HG02885 (cell line): ENCODE data around the gene CGA.
A peak's percentile ranks its signal among the peaks of the same experiment; 100 is the strongest.

ENCODE experiments used
- ATAC-seq: cut with Tn5 transposase; IDR thresholded peaks from one replicate; pipeline ENCODE4 v1.9.1; 2021; ENCODE audit warnings: mild to moderate bottlenecking; ENCODE audit not compliant: unreplicated experiment, poor library complexity

Gene CGA

GRCh38 chr6:87092435-87092834 is 2.5 kb downstream of the CGA start:
- ATAC-seq = no peak

- ATAC-seq = no peak
Observed at GRCh38 chr6:87089135-87089534, 5.8 kb downstream of the CGA start.

GRCh38 chr6:87088076-87088475 is 6.8 kb downstream of the CGA start:
- ATAC-seq = peak; percentile 82

GRCh38 chr6:87082160-87082721 is 12.7 kb downstream of the CGA start:
- peak; percentile 68 for ATAC-seq

GRCh38 chr6:87078983-87079616 is 15.8 kb downstream of the CGA start:
- peak; percentile 71 for ATAC-seq

GRCh38 chr6:87075168-87075567 is 19.7 kb downstream of the CGA start:
- ATAC-seq = no peak

GRCh38 chr6:87074101-87074621 is 20.7 kb downstream of the CGA start:
- ATAC-seq = no peak

- ATAC-seq = peak; percentile 49
Observed at GRCh38 chr6:87071683-87072082, 23.2 kb downstream of the CGA start.

- ATAC-seq = no peak
Observed at GRCh38 chr6:87070741-87071140, 24.2 kb downstream of the CGA start.

GRCh38 chr6:87068795-87069194 is 26.1 kb downstream of the CGA start:
- ATAC-seq = no peak

GRCh38 chr6:87066449-87067333 is 28.2 kb downstream of the CGA start:
- ATAC-seq = peak; percentile 60

GRCh38 chr6:87065117-87065516 is 29.8 kb downstream of the CGA start:
- ATAC-seq = no peak

GRCh38 chr6:87059943-87060342 is 35.0 kb downstream of the CGA start:
- ATAC-seq = no peak

- no peak for ATAC-seq
Observed at GRCh38 chr6:87054143-87054833, 40.6 kb downstream of the CGA start.

- ATAC-seq = no peak
Observed at GRCh38 chr6:87053312-87053711, 41.6 kb downstream of the CGA start.

- ATAC-seq = peak; percentile 62
Observed at GRCh38 chr6:87049779-87050178, 45.1 kb downstream of the CGA start.

GRCh38 chr6:87045521-87046075 is 49.3 kb downstream of the CGA start:
- no peak for ATAC-seq

GRCh38 chr6:87040729-87041128 is 54.2 kb downstream of the CGA start:
- ATAC-seq = no peak
